ENCODE results near the gene NKX6-2.

NKX6-2 gene

DNA sequence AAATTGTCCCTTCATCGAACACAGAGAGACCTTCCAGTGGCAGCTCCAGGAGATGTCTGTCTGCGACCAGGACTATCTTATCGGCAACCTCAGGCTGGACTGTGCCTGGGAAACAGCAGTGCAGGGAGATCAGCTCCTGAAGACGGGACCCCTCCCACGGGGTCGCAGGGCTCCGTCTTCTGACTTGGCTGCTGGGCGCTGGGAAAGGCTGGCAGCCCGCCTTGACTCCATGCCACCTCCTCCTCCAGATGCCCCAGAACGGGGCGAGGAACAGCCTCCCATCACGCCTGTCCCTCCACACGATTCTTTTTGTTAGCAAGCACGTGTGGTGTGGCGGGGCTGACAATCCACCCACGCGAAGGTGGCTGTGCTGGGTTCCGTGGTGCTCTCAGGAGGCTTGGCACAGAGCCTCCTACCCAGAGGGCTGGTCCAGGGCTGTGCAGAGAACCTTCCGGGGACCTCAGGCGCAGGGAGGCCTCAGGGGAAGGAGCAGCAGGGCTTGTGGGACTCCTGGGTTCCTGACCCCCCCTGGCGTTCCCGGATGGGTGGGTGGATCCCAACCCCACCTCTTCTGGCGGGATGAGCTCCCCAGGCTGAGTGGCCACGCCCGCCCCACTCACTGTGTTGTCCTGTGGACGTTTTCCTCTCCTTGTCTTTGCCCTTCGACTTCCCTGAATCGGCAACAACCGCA, 47.6 kb upstream of the NKX6-2 start:
- no peak overlapping the region for H3K9ac ChIP-seq (ENCODE audit: low read depth, low read length, poor library complexity)
- no CpG with 5 or more reads among the region's 29 CpGs for WGBS, 2 donors (ENCODE audit: extremely low coverage in 2 of 2, insufficient read length in 2 of 2, insufficient replicate concordance in 1 of 2)
- H3K79me1 ChIP-seq (ENCODE audit: low read depth, low read length) = peaks cover 2% of the 10 kb centered on the region
- H3K4me2 ChIP-seq (ENCODE audit: insufficient read depth, low read length, poor library complexity, severe bottlenecking) = no peak overlapping the region
- peaks cover 0 to 6% of the 10 kb centered on the region in 2 donors for H3K4me1 ChIP-seq (ENCODE audit: control insufficient read depth in 2 of 2, insufficient read depth in 1 of 2, low read depth in 1 of 2, low read length in 2 of 2)
- peak overlapping the region; percentile 74 for H2AK5ac ChIP-seq (ENCODE audit: low read depth, low read length)
- no peak overlapping the region for H3K4me3 ChIP-seq (ENCODE audit: low read length in 2 of 2)
- no peak overlapping the region for H2BK120ac ChIP-seq (ENCODE audit: low read depth, low read length)
- no peak for DNase-seq (ENCODE audit: low spot score)
- no peak overlapping the region for H2AFZ ChIP-seq (ENCODE audit: low read length)
- no peak overlapping the region for H3K23ac ChIP-seq (ENCODE audit: low read depth, low read length, poor library complexity)
- no peak overlapping the region for H2BK15ac ChIP-seq (ENCODE audit: low read length)
- H3K4ac ChIP-seq (ENCODE audit: low read length) = no peak overlapping the region
- H3K27me3 ChIP-seq (ENCODE audit: control insufficient read depth in 3 of 3, insufficient read depth in 3 of 3, low read depth in 1 of 3, low read length in 3 of 3) = peaks cover 0 to 20% (median 0%) of the 10 kb centered on the region in 3 experiments
- H3K36me3 ChIP-seq (replicated peaks in 1 of 2; ENCODE audit: control insufficient read depth in 2 of 2, insufficient read depth in 2 of 2, low read length in 2 of 2) = no peaks in the 10 kb centered on the region
- H2BK5ac ChIP-seq (ENCODE audit: low read length) = peak overlapping the region; percentile 88
- peak overlapping the region; percentile 89 for H3K18ac ChIP-seq (ENCODE audit: low read length)
- peak overlapping the region; percentile 9 for H3K14ac ChIP-seq (ENCODE audit: low read length)
- no peak overlapping the region for H3K27ac ChIP-seq (replicated peaks; ENCODE audit: low read length)
- H4K91ac ChIP-seq (ENCODE audit: low read depth, low read length, poor library complexity) = no peak overlapping the region
- no peak overlapping the region for H2BK12ac ChIP-seq (ENCODE audit: low read length)
- no peak overlapping the region for H4K8ac ChIP-seq (ENCODE audit: low read depth, low read length)
- H3K9me3 ChIP-seq (replicated peaks in 1 of 2; ENCODE audit: control insufficient read depth in 2 of 2, insufficient read depth in 1 of 2, low read depth in 1 of 2, low read length in 2 of 2) = peaks cover 0 to 4% of the 10 kb centered on the region in 2 donors

DNA sequence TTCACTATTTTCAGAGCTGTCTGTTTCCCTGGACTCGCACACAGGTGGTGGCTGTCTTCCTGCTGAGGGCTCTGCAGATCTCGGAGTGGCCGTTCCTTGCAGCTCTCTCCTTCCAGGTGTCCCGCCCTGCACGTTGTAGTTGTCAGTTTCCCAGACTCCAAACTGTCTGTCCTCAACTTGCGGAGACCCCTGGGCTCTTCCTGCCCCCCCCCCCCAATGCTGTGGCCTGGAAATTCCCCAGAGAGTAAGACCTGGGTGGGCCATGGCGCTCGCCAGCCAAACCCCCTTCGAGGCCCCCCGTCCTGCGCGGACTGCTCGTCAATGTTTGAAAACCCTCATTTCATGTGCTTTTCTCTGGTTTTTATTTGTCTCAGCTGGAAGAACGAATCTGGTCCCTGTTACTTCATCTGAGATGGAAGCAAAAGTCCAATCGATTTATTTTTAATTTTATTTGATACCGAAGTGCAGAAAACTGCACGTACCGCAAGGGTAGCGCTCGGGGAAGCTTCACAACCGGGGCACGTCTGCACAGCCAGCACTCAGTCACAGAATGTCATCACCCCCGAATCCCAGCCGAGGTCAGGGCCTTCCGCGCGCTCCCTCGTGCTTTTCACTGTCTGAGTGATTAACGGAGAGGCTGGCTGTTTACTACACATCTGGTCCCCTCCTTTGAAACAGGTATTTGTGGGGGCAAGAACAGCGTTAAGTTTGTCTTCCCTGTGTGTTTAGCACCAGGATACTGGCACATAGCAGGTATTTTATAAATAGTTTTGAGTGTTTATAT, 46.4 kb upstream of the NKX6-2 start:
- WGBS, 2 donors (ENCODE audit: extremely low coverage in 2 of 2, insufficient read length in 2 of 2, insufficient replicate concordance in 1 of 2) = no CpG with 5 or more reads among the region's 30 CpGs

DNA sequence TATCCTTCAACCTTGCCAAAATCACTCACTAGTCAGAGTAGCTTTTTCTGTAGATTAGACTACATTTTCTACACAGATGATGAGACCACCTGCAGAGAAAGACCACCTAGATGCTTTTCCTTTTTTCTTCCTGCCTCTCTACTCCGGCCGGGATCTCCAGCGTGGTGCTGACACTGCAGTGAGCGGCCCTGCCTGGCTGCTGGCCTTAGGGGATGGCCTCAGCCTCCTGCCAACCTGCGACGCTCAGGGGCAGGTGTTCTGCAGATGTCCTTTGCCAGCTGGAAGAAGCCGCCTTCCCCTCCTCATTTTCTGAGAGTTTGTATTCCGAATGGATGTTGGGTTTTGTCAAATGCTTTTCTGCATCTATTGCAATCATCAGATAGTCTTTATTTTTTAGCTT, 43.5 kb upstream of the NKX6-2 start:
- Histone ChIP-seq H2BK12ac (ENCODE audit: low read length) (no peak overlapping the region), H3K4ac (ENCODE audit: low read length) (no peak overlapping the region), H3K18ac (ENCODE audit: low read length) (no peak overlapping the region), H3K4me2 (ENCODE audit: insufficient read depth, low read length, poor library complexity, severe bottlenecking) (no peak overlapping the region), H3K27me3 (ENCODE audit: control insufficient read depth in 3 of 3, insufficient read depth in 3 of 3, low read depth in 1 of 3, low read length in 3 of 3) (peaks cover 0 to 21% (median 0%) of the 10 kb centered on the region in 3 experiments), H3K4me3 (ENCODE audit: low read length in 2 of 2) (peak overlapping the region in 1 of 2 donors; percentile 48), H3K36me3 (replicated peaks in 1 of 2; ENCODE audit: control insufficient read depth in 2 of 2, insufficient read depth in 2 of 2, low read length in 2 of 2) (no peaks in the 10 kb centered on the region), H2BK120ac (ENCODE audit: low read depth, low read length) (no peak overlapping the region), H2BK15ac (ENCODE audit: low read length) (no peak overlapping the region), H2AK5ac (ENCODE audit: low read depth, low read length) (no peak overlapping the region), H3K4me1 (ENCODE audit: control insufficient read depth in 2 of 2, insufficient read depth in 1 of 2, low read depth in 1 of 2, low read length in 2 of 2) (no peaks in the 10 kb centered on the region), H3K9ac (ENCODE audit: low read depth, low read length, poor library complexity) (no peak overlapping the region), H4K91ac (ENCODE audit: low read depth, low read length, poor library complexity) (no peak overlapping the region), H3K14ac (ENCODE audit: low read length) (no peak overlapping the region), H4K8ac (ENCODE audit: low read depth, low read length) (no peak overlapping the region), H3K23ac (ENCODE audit: low read depth, low read length, poor library complexity) (no peak overlapping the region), H3K9me3 (replicated peaks in 1 of 2; ENCODE audit: control insufficient read depth in 2 of 2, insufficient read depth in 1 of 2, low read depth in 1 of 2, low read length in 2 of 2) (peaks cover 4 to 11% of the 10 kb centered on the region in 2 donors), H3K79me1 (ENCODE audit: low read depth, low read length) (no peaks in the 10 kb centered on the region), H2AFZ (ENCODE audit: low read length) (no peak overlapping the region), H2BK5ac (ENCODE audit: low read length) (no peak overlapping the region), H3K27ac (replicated peaks; ENCODE audit: low read length) (no peak overlapping the region)
- no CpG with 5 or more reads among the region's 8 CpGs for WGBS, 2 donors (ENCODE audit: extremely low coverage in 2 of 2, insufficient read length in 2 of 2, insufficient replicate concordance in 1 of 2)
- DNase-seq (ENCODE audit: low spot score) = no peak

More for the DNA sequence above, 46.4 kb upstream of the NKX6-2 start:
- Histone ChIP-seq H4K91ac (ENCODE audit: low read depth, low read length, poor library complexity) (no peak overlapping the region), H3K4me1 (ENCODE audit: control insufficient read depth in 2 of 2, insufficient read depth in 1 of 2, low read depth in 1 of 2, low read length in 2 of 2) (peaks cover 0 to 3% of the 10 kb centered on the region in 2 donors), H2AK5ac (ENCODE audit: low read depth, low read length) (peak overlapping the region; percentile 13), H4K8ac (ENCODE audit: low read depth, low read length) (no peak overlapping the region), H3K9me3 (replicated peaks in 1 of 2; ENCODE audit: control insufficient read depth in 2 of 2, insufficient read depth in 1 of 2, low read depth in 1 of 2, low read length in 2 of 2) (peaks cover 0 to 4% of the 10 kb centered on the region in 2 donors), H3K27ac (replicated peaks; ENCODE audit: low read length) (no peak overlapping the region), H3K9ac (ENCODE audit: low read depth, low read length, poor library complexity) (no peak overlapping the region), H2BK15ac (ENCODE audit: low read length) (no peak overlapping the region), H3K23ac (ENCODE audit: low read depth, low read length, poor library complexity) (no peak overlapping the region), H2AFZ (ENCODE audit: low read length) (no peak overlapping the region), H3K4me2 (ENCODE audit: insufficient read depth, low read length, poor library complexity, severe bottlenecking) (no peak overlapping the region), H3K79me1 (ENCODE audit: low read depth, low read length) (peaks cover 2% of the 10 kb centered on the region), H3K27me3 (ENCODE audit: control insufficient read depth in 3 of 3, insufficient read depth in 3 of 3, low read depth in 1 of 3, low read length in 3 of 3) (peaks cover 0 to 21% (median 0%) of the 10 kb centered on the region in 3 experiments), H3K36me3 (replicated peaks in 1 of 2; ENCODE audit: control insufficient read depth in 2 of 2, insufficient read depth in 2 of 2, low read length in 2 of 2) (no peaks in the 10 kb centered on the region), H3K4ac (ENCODE audit: low read length) (no peak overlapping the region), H2BK120ac (ENCODE audit: low read depth, low read length) (no peak overlapping the region), H3K18ac (ENCODE audit: low read length) (peak overlapping the region; percentile 38), H2BK5ac (ENCODE audit: low read length) (no peak overlapping the region), H3K4me3 (ENCODE audit: low read length in 2 of 2) (no peak overlapping the region), H2BK12ac (ENCODE audit: low read length) (no peak overlapping the region), H3K14ac (ENCODE audit: low read length) (no peak overlapping the region)
- no peak for DNase-seq (ENCODE audit: low spot score)

DNA sequence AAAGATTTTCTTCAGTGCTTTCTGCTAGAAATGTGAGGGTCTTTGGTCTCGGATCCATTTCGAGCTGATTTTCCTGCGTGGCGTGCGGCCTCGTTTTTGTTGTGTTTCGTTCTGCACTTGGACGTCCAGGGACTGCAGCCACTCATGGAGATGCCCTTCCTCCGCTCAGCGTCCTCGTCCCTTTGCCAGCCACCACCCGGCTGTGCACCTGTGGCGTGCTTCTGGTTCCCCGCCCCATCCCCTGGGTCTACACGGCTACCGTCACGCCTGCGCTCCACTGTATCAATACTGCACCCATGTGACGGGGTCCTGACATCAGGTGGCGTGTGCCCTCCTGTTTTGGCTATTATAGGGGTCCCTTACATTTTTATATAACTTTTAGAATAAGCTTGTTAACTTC, 42.7 kb upstream of the NKX6-2 start:
- Histone ChIP-seq H3K4me1 (ENCODE audit: control insufficient read depth in 2 of 2, insufficient read depth in 1 of 2, low read depth in 1 of 2, low read length in 2 of 2) (no peaks in the 10 kb centered on the region), H2BK5ac (ENCODE audit: low read length) (no peak overlapping the region), H2AFZ (ENCODE audit: low read length) (no peak overlapping the region), H4K91ac (ENCODE audit: low read depth, low read length, poor library complexity) (no peak overlapping the region), H3K27me3 (ENCODE audit: control insufficient read depth in 3 of 3, insufficient read depth in 3 of 3, low read depth in 1 of 3, low read length in 3 of 3) (peaks cover 0 to 19% (median 0%) of the 10 kb centered on the region in 3 experiments), H3K4me3 (ENCODE audit: low read length in 2 of 2) (no peak overlapping the region), H2BK15ac (ENCODE audit: low read length) (no peak overlapping the region), H4K8ac (ENCODE audit: low read depth, low read length) (no peak overlapping the region), H3K36me3 (replicated peaks in 1 of 2; ENCODE audit: control insufficient read depth in 2 of 2, insufficient read depth in 2 of 2, low read length in 2 of 2) (no peaks in the 10 kb centered on the region), H2BK12ac (ENCODE audit: low read length) (no peak overlapping the region), H3K4me2 (ENCODE audit: insufficient read depth, low read length, poor library complexity, severe bottlenecking) (no peak overlapping the region), H3K9ac (ENCODE audit: low read depth, low read length, poor library complexity) (no peak overlapping the region), H3K18ac (ENCODE audit: low read length) (no peak overlapping the region), H3K23ac (ENCODE audit: low read depth, low read length, poor library complexity) (no peak overlapping the region), H3K9me3 (replicated peaks in 1 of 2; ENCODE audit: control insufficient read depth in 2 of 2, insufficient read depth in 1 of 2, low read depth in 1 of 2, low read length in 2 of 2) (peaks cover 4 to 11% of the 10 kb centered on the region in 2 donors), H2AK5ac (ENCODE audit: low read depth, low read length) (no peak overlapping the region), H3K79me1 (ENCODE audit: low read depth, low read length) (no peaks in the 10 kb centered on the region), H3K4ac (ENCODE audit: low read length) (no peak overlapping the region), H2BK120ac (ENCODE audit: low read depth, low read length) (no peak overlapping the region), H3K14ac (ENCODE audit: low read length) (no peak overlapping the region), H3K27ac (replicated peaks; ENCODE audit: low read length) (no peak overlapping the region)
- DNase-seq (ENCODE audit: low spot score) = no peak
- WGBS, 2 donors (ENCODE audit: extremely low coverage in 2 of 2, insufficient read length in 2 of 2, insufficient replicate concordance in 1 of 2) = no CpG with 5 or more reads among the region's 20 CpGs

Measured in neuronal stem cell (in vitro differentiated cells).